Lower leg skin (tissue), 3 donors: ENCODE data around the gene PRRX2.

Experiments used
- POLR2A ChIP-seq, 2 donors: fragments of 450-650 bp; IDR thresholded peaks; one replicate each; pipeline ENCODE4 v1.6.1; 2016 to 2017; ENCODE audit warnings: antibody characterized with exemption in 2 of 2, mild to moderate bottlenecking in 1 of 2, moderate library complexity in 1 of 2
- TF ChIP-seq, protein P1 (sequence below), 3 donors: fragments of 450-650 bp; IDR thresholded peaks; one replicate each; pipeline ENCODE4 v1.5.1; 2016; ENCODE audit warnings: antibody characterized with exemption in 3 of 3, mild to moderate bottlenecking in 3 of 3, moderate library complexity in 2 of 3

DNA sequence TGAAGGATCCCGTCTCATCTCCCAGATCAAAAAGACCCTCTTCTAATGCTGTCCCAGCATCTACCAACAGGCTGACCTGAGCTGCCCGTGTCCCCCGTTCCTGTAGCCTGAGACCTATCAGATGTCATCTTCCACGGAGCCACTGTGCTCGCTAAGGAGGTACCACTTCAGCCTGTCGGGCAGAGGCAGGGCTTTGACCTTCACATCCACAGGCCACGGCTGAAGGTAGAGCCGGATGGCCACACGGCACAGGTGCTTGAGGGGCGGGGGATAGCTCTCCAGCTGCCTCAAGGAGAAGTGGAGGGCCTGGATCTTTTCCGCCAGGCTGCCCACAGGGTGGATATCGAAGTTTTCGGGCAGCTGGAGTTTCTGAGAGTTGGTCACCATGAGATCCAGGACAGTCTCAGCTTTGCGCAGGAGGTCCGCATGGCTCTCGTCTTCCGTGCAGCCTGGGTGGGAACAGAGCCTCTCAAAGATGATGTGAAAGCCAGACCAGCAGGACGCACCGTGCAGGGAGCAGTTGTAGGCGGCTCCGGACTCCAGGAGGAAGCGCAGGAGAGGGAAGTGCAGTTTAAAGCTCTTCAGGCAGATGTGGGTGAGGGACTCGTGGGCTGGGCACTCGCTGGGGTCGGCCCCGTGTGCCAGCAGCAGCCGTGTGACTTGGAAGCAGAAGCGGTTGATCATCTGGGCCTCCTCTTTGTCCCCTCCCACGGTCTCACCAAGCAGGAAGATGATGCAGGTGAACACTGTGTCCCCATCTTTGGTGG is 27.6 kb upstream of the PRRX2 start:
- TF ChIP-seq, protein P1, sequence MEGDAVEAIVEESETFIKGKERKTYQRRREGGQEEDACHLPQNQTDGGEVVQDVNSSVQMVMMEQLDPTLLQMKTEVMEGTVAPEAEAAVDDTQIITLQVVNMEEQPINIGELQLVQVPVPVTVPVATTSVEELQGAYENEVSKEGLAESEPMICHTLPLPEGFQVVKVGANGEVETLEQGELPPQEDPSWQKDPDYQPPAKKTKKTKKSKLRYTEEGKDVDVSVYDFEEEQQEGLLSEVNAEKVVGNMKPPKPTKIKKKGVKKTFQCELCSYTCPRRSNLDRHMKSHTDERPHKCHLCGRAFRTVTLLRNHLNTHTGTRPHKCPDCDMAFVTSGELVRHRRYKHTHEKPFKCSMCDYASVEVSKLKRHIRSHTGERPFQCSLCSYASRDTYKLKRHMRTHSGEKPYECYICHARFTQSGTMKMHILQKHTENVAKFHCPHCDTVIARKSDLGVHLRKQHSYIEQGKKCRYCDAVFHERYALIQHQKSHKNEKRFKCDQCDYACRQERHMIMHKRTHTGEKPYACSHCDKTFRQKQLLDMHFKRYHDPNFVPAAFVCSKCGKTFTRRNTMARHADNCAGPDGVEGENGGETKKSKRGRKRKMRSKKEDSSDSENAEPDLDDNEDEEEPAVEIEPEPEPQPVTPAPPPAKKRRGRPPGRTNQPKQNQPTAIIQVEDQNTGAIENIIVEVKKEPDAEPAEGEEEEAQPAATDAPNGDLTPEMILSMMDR (IDR thresholded peaks at IDR 0.05): no peak
- TF ChIP-seq POLR2A (IDR thresholded peaks at IDR 0.05): no peak
